H1 (cell line): ENCODE results near the gene RBL1. TPM values are rescaled to one million over a fixed set of nuclear protein-coding genes. Genes with fewer than 3 reads are reported as not detected.

Experiments
- CHD2 ChIP-seq: IDR thresholded peaks from 2 replicates; pipeline ENCODE4 v1.6.1; 2012; ENCODE audit warnings: low read length, improper control_type of control experiment
- ZNF274 ChIP-seq: IDR thresholded peaks from 2 replicates; pipeline ENCODE4 v1.7.0; 2012; ENCODE audit warnings: low read length, borderline replicate concordance; ENCODE audit errors: extremely low read depth
- polyA plus RNA-seq, 7 experiments: library from polyadenylated mRNA; depleted of rRNA in 3 of 7; stranded (reverse) in 5 of 7; unstranded in 2 of 7; fragments of >200 nt in 5 of 7; fragments of 200-250 nt in 2 of 7; gene quantifications; 1 replicate in 5 of 7; 2 replicates in 1 of 7; 4 replicates in 1 of 7; pipeline versions ENCODE4 v1.2.1 to v1.2.3, GENCODE V29; 2011 to 2013; ENCODE audit warnings: missing spikeins in 2 of 7, mixed read lengths in 2 of 7
- total RNA-seq: library from RNA; stranded (reverse); fragmentation: NEBNext Ultra II Directional; extraction: Animal tissue kit (Norgen Biotek cat#: 25700); gene quantifications from 2 replicates; pipeline ENCODE4 v1.2.1, GENCODE V29; 2021

The RBL1 gene
- total and polyA plus RNA-seq, 2 of the 8 experiments (the other 6 are each of a cell fraction or from before 2014, with no cell fraction given), result 3.2 to 12.3 TPM

DNA sequence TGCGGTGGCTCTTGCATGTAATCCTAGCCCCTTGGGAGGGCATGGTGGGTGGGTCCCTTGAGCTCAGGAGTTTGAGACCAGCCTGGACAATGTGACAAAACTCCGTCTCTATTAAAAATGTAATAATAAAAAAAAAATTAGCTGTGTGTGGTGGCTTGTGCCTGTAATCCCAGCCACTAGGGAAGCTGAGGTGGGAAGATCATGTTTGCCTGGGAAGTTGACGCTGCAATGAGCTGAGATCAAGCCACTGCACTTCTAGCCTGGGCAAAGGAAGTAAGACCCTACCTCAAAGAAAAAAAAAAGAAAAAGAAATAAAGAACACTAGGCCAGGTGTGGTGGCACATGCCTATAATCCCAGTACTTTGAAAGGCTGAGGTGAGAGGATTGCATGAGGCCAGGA is 139.8 kb downstream of the RBL1 start (continued):
- TF ChIP-seq ZNF274, result no peak
- TF ChIP-seq CHD2, result no peak
